ACHN (cell line): ENCODE data around the gene CCDC191.

Experiments
- DNase-seq: peaks from one replicate; pipeline ENCODE4 v3.0.0-alpha.2; 2015
- in situ Hi-C: cut with HindIII; loops from 2 replicates; pipeline ENCODE4 v1.10.0; 2017; ENCODE audit warnings: low sequenced_read_pairs, low pct_ligation_motif_present, low pct_unique_long_range_greater_than_20kb

Gene CCDC191

GRCh38 chr3:114056130-114057010 lies at the start of gene CCDC191, which contains the start of gene QTRT2:
Gene CCDC191 (minus strand): TSS chr3:114056526. CDS start chr3:114056466, 60 bp downstream.
Gene QTRT2 (plus strand): TSS chr3:114056737. CDS start chr3:114065258, 8,521 bp downstream.
- in situ Hi-C loops: no loop called here
- peak; percentile 98 for DNase-seq

- DNase-seq: no peak
- in situ Hi-C loops: no loop called here
These were observed 48.1 kb upstream of the CCDC191 start for GRCh38 chr3:114104414-114104813.

- no peak for DNase-seq
- in situ Hi-C loops: no loop called here
These were observed 47.5 kb upstream of the CCDC191 start for GRCh38 chr3:114103858-114104257.

- DNase-seq: no peak
- in situ Hi-C loops: no loop called here
These were observed 46.9 kb upstream of the CCDC191 start for GRCh38 chr3:114103181-114103580.

GRCh38 chr3:114101101-114101500 lies 44.8 kb upstream of the CCDC191 start:
- in situ Hi-C loops: no loop called here
- DNase-seq: no peak

- in situ Hi-C loops: no loop called here
- no peak for DNase-seq
These were observed 39.5 kb upstream of the CCDC191 start for GRCh38 chr3:114095796-114096195.

- in situ Hi-C loops: no loop called here
- peak; percentile 12 for DNase-seq
These were observed 37.3 kb upstream of the CCDC191 start for GRCh38 chr3:114093596-114093995.

- DNase-seq: no peak
- in situ Hi-C loops: no loop called here
These were observed 36.7 kb upstream of the CCDC191 start for GRCh38 chr3:114093016-114093380.

GRCh38 chr3:114092151-114093015 lies 36.1 kb upstream of the CCDC191 start:
- in situ Hi-C loops: no loop called here
- DNase-seq: no peak

- no peak for DNase-seq
- in situ Hi-C loops: no loop called here
These were observed 33.3 kb upstream of the CCDC191 start for GRCh38 chr3:114089675-114090074.

- in situ Hi-C loops: no loop called here
- no peak for DNase-seq
These were observed 30.0 kb upstream of the CCDC191 start for GRCh38 chr3:114086356-114086755.

GRCh38 chr3:114083112-114083511 lies 26.8 kb upstream of the CCDC191 start:
- in situ Hi-C loops: no loop called here
- no peak for DNase-seq

GRCh38 chr3:114081037-114081436 lies 24.7 kb upstream of the CCDC191 start:
- no peak for DNase-seq
- in situ Hi-C loops: no loop called here

- in situ Hi-C loops: no loop called here
- DNase-seq: no peak
These were observed 23.9 kb upstream of the CCDC191 start for GRCh38 chr3:114080201-114080600.

GRCh38 chr3:114079761-114080160 lies 23.4 kb upstream of the CCDC191 start:
- DNase-seq: no peak
- in situ Hi-C loops: no loop called here

- DNase-seq: no peak
- in situ Hi-C loops: no loop called here
These were observed 21.8 kb upstream of the CCDC191 start for GRCh38 chr3:114078126-114078525.

- in situ Hi-C loops: no loop called here
- no peak for DNase-seq
These were observed 20.4 kb upstream of the CCDC191 start for GRCh38 chr3:114076711-114077110.

- in situ Hi-C loops: no loop called here
- DNase-seq: no peak
These were observed 15.5 kb upstream of the CCDC191 start for GRCh38 chr3:114071786-114072185.

GRCh38 chr3:114068336-114068735 lies 12.0 kb upstream of the CCDC191 start:
- no peak for DNase-seq
- in situ Hi-C loops: no loop called here
